HepG2 (cell line): ENCODE data around the gene CALR. TPM values are rescaled to one million over a fixed set of nuclear protein-coding genes. Genes with fewer than 3 reads are reported as not detected.

Experiments
- AGO1 ChIP-seq: fragments of 200-400 bp; formaldehyde crosslinking; IDR thresholded peaks from 2 replicates; pipeline ENCODE4 v1.6.1; 2017; ENCODE audit warnings: mild to moderate bottlenecking, low read depth, low read length, moderate library complexity; ENCODE audit not compliant: poor library complexity, severe bottlenecking
- ASH2L ChIP-seq: fragments of 300-600, 200-600 bp; sonication (generic); IDR thresholded peaks from 2 replicates; pipeline ENCODE4 v1.7.0; 2017; ENCODE audit warnings: low read depth, mild to moderate bottlenecking, moderate library complexity, mixed read lengths, low read length; ENCODE audit not compliant: insufficient read length
- MAX ChIP-seq: IDR thresholded peaks from 2 replicates; pipeline ENCODE4 v1.6.1; 2012; ENCODE audit warnings: inconsistent platforms
- NFAT5 ChIP-seq: sonication (generic); formaldehyde crosslinking; IDR thresholded peaks from 2 replicates; pipeline ENCODE4 v1.4.0; 2020; ENCODE audit warnings: missing genetic modification reagents
- NFATC3 ChIP-seq: sonication (generic); formaldehyde crosslinking; IDR thresholded peaks from 2 replicates; pipeline ENCODE4 v1.5.1; 2020; ENCODE audit warnings: mild to moderate bottlenecking, missing genetic modification reagents
- PAXIP1 ChIP-seq: sonication (generic); formaldehyde crosslinking; conservative IDR thresholded peaks from 2 replicates; pipeline ENCODE4 v1.4.0; 2020; ENCODE audit warnings: mild to moderate bottlenecking, missing genetic modification reagents, moderate library complexity
- RFX5 ChIP-seq: IDR thresholded peaks from 2 replicates; pipeline ENCODE4 v1.6.1; 2011; ENCODE audit warnings: low read depth, low read length, improper control_type of control experiment
- STAT5B ChIP-seq: sonication (generic); formaldehyde crosslinking; IDR thresholded peaks from 2 replicates; pipeline ENCODE4 v1.4.0; 2020; ENCODE audit warnings: missing genetic modification reagents
- ZNF609 ChIP-seq: sonication (generic); formaldehyde crosslinking; IDR thresholded peaks from 2 replicates; pipeline ENCODE4 v1.4.0; 2020; ENCODE audit warnings: mild to moderate bottlenecking, missing genetic modification reagents, borderline replicate concordance
- polyA plus RNA-seq, 8 experiments: library from polyadenylated mRNA; depleted of rRNA in 3 of 8; stranded (reverse) in 7 of 8; unstranded in 1 of 8; fragments of >200 nt; fragmentation: Illumina TruSeq in 4 of 8; extraction: Trizol in 4 of 8; gene quantifications; 2 replicates each; pipeline versions ENCODE4 v1.2.1 to v1.2.3, GENCODE V29; 2011 to 2016; ENCODE audit warnings: low read depth in 4 of 8, missing spikeins in 1 of 8, mixed read lengths in 1 of 8; ENCODE audit not compliant: insufficient read depth in 1 of 8
- total RNA-seq, 5 experiments: library from RNA; depleted of rRNA; stranded (reverse); fragments of >200 nt; fragmentation: Illumina TruSeq; extraction: Trizol; gene quantifications; 2 replicates each; pipeline ENCODE4 v1.2.3, GENCODE V29; 2016; ENCODE audit warnings: low read depth in 1 of 5

Gene CALR
- total and polyA plus RNA-seq, 2 of the 13 experiments (the other 11 are each of a cell fraction or from before 2014, with no cell fraction given), result 898 to 934 TPM

- TF ChIP-seq NFAT5 (CRISPR knock-in tag) (no peak), AGO1 (no peak), ASH2L (peak; percentile 78), MAX (peak; percentile 87), STAT5B (no peak), PAXIP1 (no peak; the same call in 1 of the 2 replicates), ZNF609 (0 out of 2 replicates have a peak, but pooled peaks have one; percentile 25), NFATC3 (CRISPR knock-in tag) (no peak), RFX5 (no peak)
These were observed 47.4 kb upstream of the CALR start, which contains the start of gene GCDH (continued) for GRCh38 chr19:12890787-12891552.
